GM12878 (cell line): ENCODE data around the gene DDAH1.
"Not testable (repeated sequence)": the region's sequence is repeated elsewhere in the genome, so short reads cannot be mapped to it uniquely, and the experiment has no call there.

Experiments
- CEBPB ChIP-seq, 2 experiments: fragments of 150-350 bp in 1 of 2; IDR thresholded peaks; 2 replicates each; pipeline ENCODE4 v1.6.1; 2012 to 2014; ENCODE audit warnings: low read depth in 2 of 2, low read length in 2 of 2, borderline replicate concordance in 1 of 2, inconsistent platforms in 1 of 2
- CTCF ChIP-seq, 3 experiments: IDR thresholded peaks in 2 of 3; conservative IDR thresholded peaks in 1 of 3; 2 replicates each; pipeline ENCODE4 v1.5.1; 2011; ENCODE audit warnings: low read depth in 3 of 3, low read length in 3 of 3, mild to moderate bottlenecking in 3 of 3, control low read depth in 2 of 3, moderate library complexity in 2 of 3, inconsistent platforms in 1 of 3, mixed read lengths in 1 of 3; ENCODE audit not compliant: control insufficient read depth in 2 of 3, insufficient read depth in 1 of 3; ENCODE audit errors: extremely low read depth in 1 of 3
- HCFC1 ChIP-seq: fragments of 150-350 bp; IDR thresholded peaks from 2 replicates; pipeline ENCODE4 v1.6.1; 2014; ENCODE audit warnings: low read length
- MXI1 ChIP-seq: fragments of 150-350 bp; IDR thresholded peaks from 2 replicates; pipeline ENCODE4 v1.6.1; 2011; ENCODE audit warnings: low read depth, mild to moderate bottlenecking, inconsistent platforms, low read length, improper control_type of control experiment
- NBN ChIP-seq: fragments of 450-650 bp; IDR thresholded peaks from 2 replicates; pipeline ENCODE4 v1.6.1; 2016
- NFIC ChIP-seq: IDR thresholded peaks from 2 replicates; pipeline ENCODE4 v1.6.1; 2012; ENCODE audit warnings: low read depth, mild to moderate bottlenecking, inconsistent platforms, low read length, moderate library complexity
- NR2C2 ChIP-seq: IDR thresholded peaks from 2 replicates; pipeline ENCODE4 v1.6.1; 2011; ENCODE audit warnings: borderline replicate concordance, low read depth; ENCODE audit not compliant: control insufficient read depth, insufficient read length
- REST ChIP-seq: IDR thresholded peaks from 2 replicates; pipeline ENCODE4 v1.6.1; 2012; ENCODE audit warnings: mild to moderate bottlenecking, low read depth, low read length
- TCF12 ChIP-seq: IDR thresholded peaks from 2 replicates; pipeline ENCODE4 v1.6.1; 2011; ENCODE audit warnings: low read depth, mild to moderate bottlenecking, low read length
- YBX1 ChIP-seq: fragments of 450-650 bp; IDR thresholded peaks from 2 replicates; pipeline ENCODE4 v1.6.1; 2016; ENCODE audit warnings: antibody characterized with exemption

DNA sequence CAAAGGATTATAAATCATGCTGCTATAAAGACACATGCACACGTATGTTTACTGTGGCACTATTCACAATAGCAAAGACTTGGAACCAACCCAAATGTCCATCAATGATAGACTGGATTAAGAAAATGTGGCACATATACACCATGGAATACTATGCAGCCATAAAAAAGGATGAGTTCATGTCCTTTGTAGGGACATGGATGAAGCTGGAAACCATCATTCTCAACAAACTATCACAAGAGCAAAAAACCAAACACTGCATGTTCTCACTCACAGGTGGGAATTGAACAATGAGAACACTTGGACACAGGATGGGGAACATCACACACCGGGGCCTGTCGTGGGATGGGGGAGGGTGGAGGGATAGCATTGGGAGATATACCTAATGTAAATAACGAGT is 117.7 kb downstream of the DDAH1 start:
- TF ChIP-seq HCFC1; TCF12; YBX1; REST; NBN; NR2C2; MXI1; CTCF (IDR thresholded peaks at IDR 0.05 in 2 of 3, conservative IDR thresholded peaks at IDR 0.05 in 1 of 3; ENCODE audit: control insufficient read depth in 2 of 3, extremely low read depth in 1 of 3, insufficient read depth in 1 of 3, low read depth in 3 of 3, low read length in 3 of 3); NFIC; CEBPB (IDR thresholded peaks at IDR 0.05; ENCODE audit: borderline replicate concordance in 1 of 2, low read depth in 2 of 2, low read length in 2 of 2): not testable (repeated sequence)
